GM18868 (cell line): Measurements from ENCODE around the gene CCDC138.

ENCODE experiments used
- ATAC-seq: cut with Tn5 transposase; IDR thresholded peaks from one replicate; pipeline ENCODE4 v1.9.1; 2021; ENCODE audit warnings: mild to moderate bottlenecking, moderate library complexity; ENCODE audit not compliant: unreplicated experiment

The CCDC138 gene

GRCh38 chr2:108918156-108918874 lies 131.7 kb downstream of the CCDC138 start:
- no peak for ATAC-seq

- no peak for ATAC-seq
Measured at GRCh38 chr2:108918941-108919341, 132.4 kb downstream of the CCDC138 start.

- ATAC-seq, result no peak
Measured at GRCh38 chr2:108919571-108920373, 133.2 kb downstream of the CCDC138 start.

GRCh38 chr2:108920686-108921085 lies 134.1 kb downstream of the CCDC138 start:
- ATAC-seq, result no peak

- no peak for ATAC-seq
Measured at GRCh38 chr2:108921096-108922030, 134.8 kb downstream of the CCDC138 start.

- no peak for ATAC-seq
Measured at GRCh38 chr2:108922141-108922915, 135.8 kb downstream of the CCDC138 start.

GRCh38 chr2:108923019-108923700 lies 136.6 kb downstream of the CCDC138 start:
- ATAC-seq, result no peak

- no peak for ATAC-seq
Measured at GRCh38 chr2:108923736-108924579, 137.4 kb downstream of the CCDC138 start.

GRCh38 chr2:108924580-108925251 lies 138.1 kb downstream of the CCDC138 start:
- ATAC-seq, result no peak

GRCh38 chr2:108925286-108925685 lies 138.7 kb downstream of the CCDC138 start:
- no peak for ATAC-seq

GRCh38 chr2:108925735-108926134 lies 139.2 kb downstream of the CCDC138 start:
- no peak for ATAC-seq
